Heart left ventricle (tissue), 16 donors: ENCODE results near the gene SH3PXD2A. TPM values are rescaled to one million over a fixed set of nuclear protein-coding genes. Genes with fewer than 3 reads are reported as not detected.

ENCODE experiments used
- ATAC-seq, 4 donors: fragments of 200-7000 bp; cut with Tn5 transposase; one replicate each; pipeline ENCODE4 v1.9.1; 2020 to 2022; ENCODE audit warnings: moderate library complexity in 4 of 4, mild to moderate bottlenecking in 3 of 4, moderate number of reproducible peaks in 1 of 4
- DNase-seq, 5 donors: peaks; one replicate each; pipeline ENCODE4 v3.0.0-alpha.2; 2020
- H3K27ac ChIP-seq, 12 donors: fragments of 200-600 bp; sonication (generic) in 4 of 12; one replicate each; pipeline versions ENCODE4 v1.5.0 to v1.8.0; 2016 to 2022; ENCODE audit warnings: mild to moderate bottlenecking in 2 of 12
- H3K27me3 ChIP-seq, 9 donors: fragments of 200-600 bp; sonication (generic) in 2 of 9; one replicate each; pipeline versions ENCODE4 v1.5.1 to v1.8.0; 2016 to 2022; ENCODE audit warnings: mild to moderate bottlenecking in 3 of 9
- H3K36me3 ChIP-seq, 9 donors: fragments of 200-600 bp; sonication (generic) in 2 of 9; one replicate each; pipeline versions ENCODE4 v1.5.0 to v1.8.0; 2018 to 2022; ENCODE audit warnings: mild to moderate bottlenecking in 2 of 9
- H3K4me1 ChIP-seq, 12 donors: fragments of 200-600 bp; sonication (generic) in 4 of 12; one replicate each; pipeline versions ENCODE4 v1.5.0 to v1.8.0; 2016 to 2022; ENCODE audit warnings: mild to moderate bottlenecking in 3 of 12
- H3K4me3 ChIP-seq, 12 donors: fragments of 200-600 bp; sonication (generic) in 4 of 12; one replicate each; pipeline versions ENCODE4 v1.5.0 to v1.8.0; 2017 to 2022; ENCODE audit warnings: mild to moderate bottlenecking in 9 of 12, moderate library complexity in 4 of 12
- H3K9me3 ChIP-seq, 12 donors: fragments of 200-600 bp; sonication (generic) in 4 of 12; one replicate each; pipeline versions ENCODE4 v1.5.0 to v1.8.0; 2016 to 2022; ENCODE audit warnings: mild to moderate bottlenecking in 1 of 12
- CTCF ChIP-seq, 12 donors: fragments of 200-600 bp; sonication (generic) in 4 of 12; IDR thresholded peaks; one replicate each; pipeline versions ENCODE4 v1.5.0 to v1.8.0; 2018 to 2022; ENCODE audit warnings: antibody characterized with exemption in 12 of 12, mild to moderate bottlenecking in 5 of 12
- POLR2A ChIP-seq, 2 donors: fragments of 450-650 bp; IDR thresholded peaks; one replicate each; pipeline ENCODE4 v1.6.1; 2017; ENCODE audit warnings: antibody characterized with exemption in 2 of 2, mild to moderate bottlenecking in 2 of 2, moderate library complexity in 2 of 2
- WGBS, 4 donors: extraction: QIAGEN DNeasy Blood & Tissue Kit in 2 of 4; methylation state at CpG; one replicate each; pipeline versions ENCODE4 v1.1.5 to v1.1.7; 2013 to 2018; 5-methylcytosine and 5-hydroxymethylcytosine counted together
- intact Hi-C, 10 donors: fragments of 100-400 bp; cut with DNase I; formaldehyde crosslinking; loops; one replicate each; pipeline versions ENCODE4 v1.11.1 to v1.14.2; 2022
- polyA plus RNA-seq, 2 donors: library from polyadenylated mRNA; stranded (reverse); fragments of 200-250 nt; gene quantifications; one replicate each; pipeline ENCODE4 v1.2.3, GENCODE V29; 2013
- total RNA-seq, 9 donors: library from RNA; depleted of rRNA in 2 of 9; stranded (reverse); fragments of >200 nt in 2 of 9; fragmentation: NEBNext Ultra II Directional in 3 of 9; extraction: Animal tissue kit (Norgen Biotek cat#: 25700) in 3 of 9; gene quantifications; one replicate each; pipeline versions ENCODE4 v1.1.0 to v1.2.4, GENCODE V29; 2016 to 2023
- donor health status: ischemic (EF 13 %, LVEDD 7.1; RV severe dilation, severe dysfunction).
- donor health status: healthy with polysubstance abuse.
- donor health status: DM: no; HTN: yes; CAD: no.
- donor health status: DM: no; HTN: no; CAD: no.
- donor health status: ischemic (EF 25% LVEDD 6.9; RV normal size, moderate dysfunction).
- donor health status: ischemic (EF 25% LVEDD 5.7; RV mildly dilated, moderate dysfunction).
- donor health status: healthy.
- donor health status: DM: yes; HTN: yes; CAD: no.
- donor health status: ischemic (EF 35%, LVEDD 5.7; RV mildly dilated, moderate dysfunction).
- donor health status: nonischemic (EF 11% LVEDD 7.7; RV severe dilation, severe dysfunction).
- donor health status: DM: yes; HTN: yes; CAD: no.
- donor health status: PGD.
- donor health status: ischemic (EF 29% LVEDD 5.4; RV normal size, mild dysfunction).
- donor health status: nonischemic (EF 23%, LVEDD 6.1; RV moderate dilation, normal function).

Gene SH3PXD2A
- total and polyA plus RNA-seq, 11 donors = 11.8 to 43.4 (median 31.1) TPM

- peaks cover 0 to 9% (median 0%) of the 10 kb centered on the region in 9 donors for H3K27me3 ChIP-seq
- intact Hi-C loops = no loop called here
- H3K4me3 ChIP-seq = no peak overlapping the region
- DNase-seq (no peak), ATAC-seq (no peak)
- no peak overlapping the region for H3K27ac ChIP-seq
- TF ChIP-seq POLR2A (IDR thresholded peaks at IDR 0.05) = no peak
- no peak for TF ChIP-seq CTCF (IDR thresholded peaks at IDR 0.05)
- 90 to 92% (median 90%) methylated on average over 14 to 15 of the region's 15 CpGs for WGBS, 4 donors
- peaks cover 0 to 3% (median 0%) of the 10 kb centered on the region in 9 donors for H3K36me3 ChIP-seq
- peaks cover 0 to 10% (median 0%) of the 10 kb centered on the region in 12 donors for H3K4me1 ChIP-seq
- peaks cover 0 to 10% (median 0%) of the 10 kb centered on the region in 12 donors for H3K9me3 ChIP-seq
Observed at GRCh38 chr10:103589074-103589630, 266.2 kb downstream of the SH3PXD2A start.

- no peak overlapping the region for H3K27ac ChIP-seq
Observed at GRCh38 chr10:103587073-103587472, 268.3 kb downstream of the SH3PXD2A start.

GRCh38 chr10:103585011-103585405, 270.4 kb downstream of the SH3PXD2A start:
- H3K27ac ChIP-seq = no peak overlapping the region
- WGBS, 4 donors = 69 to 82% (median 75%) methylated on average over 12 to 32 of the region's 32 CpGs
- H3K36me3 ChIP-seq = peaks cover 0 to 3% (median 0%) of the 10 kb centered on the region in 9 donors
- TF ChIP-seq CTCF (IDR thresholded peaks at IDR 0.05) (no peak), POLR2A (IDR thresholded peaks at IDR 0.05) (no peak)
- DNase-seq (no peak), ATAC-seq (peak in 1 of 4 donors; percentile 5)
- intact Hi-C loops = no loop called here
- H3K9me3 ChIP-seq = peaks cover 0 to 10% (median 0%) of the 10 kb centered on the region in 12 donors
- H3K27me3 ChIP-seq = peaks cover 0 to 17% (median 4%) of the 10 kb centered on the region in 9 donors
- peaks cover 0 to 20% (median 6%) of the 10 kb centered on the region in 12 donors for H3K4me1 ChIP-seq
- peak overlapping the region in 10 of 12 donors; percentile 26 to 62 (median 47) for H3K4me3 ChIP-seq

More at GRCh38 chr10:103587073-103587472, 268.3 kb downstream of the SH3PXD2A start:
- Histone ChIP-seq H3K36me3 (peaks cover 0 to 3% (median 0%) of the 10 kb centered on the region in 9 donors), H3K27me3 (peaks cover 0 to 17% (median 4%) of the 10 kb centered on the region in 9 donors), H3K9me3 (peaks cover 0 to 10% (median 0%) of the 10 kb centered on the region in 12 donors), H3K4me1 (peaks cover 0 to 12% (median 0%) of the 10 kb centered on the region in 12 donors), H3K4me3 (no peak overlapping the region)
- TF ChIP-seq POLR2A (IDR thresholded peaks at IDR 0.05) (no peak), CTCF (IDR thresholded peaks at IDR 0.05) (no peak)
- DNase-seq (no peak), ATAC-seq (no peak)
- intact Hi-C loops = no loop called here

GRCh38 chr10:103584216-103585010, 271.0 kb downstream of the SH3PXD2A start:
- intact Hi-C loops = no loop called here
- WGBS, 4 donors = 8 to 20% (median 12%) methylated on average over 43 to 111 of the region's 111 CpGs
- DNase-seq (peak in 3 of 5 donors; percentile 29 to 76 (median 39)), ATAC-seq (peak in 3 of 4 donors; percentile 43 to 56 (median 43))
- Histone ChIP-seq H3K27ac (peak overlapping the region in 1 of 12 donors; percentile 12), H3K4me3 (peak overlapping the region; percentile 13 to 62 (median 45)), H3K9me3 (peaks cover 0 to 10% (median 0%) of the 10 kb centered on the region in 12 donors), H3K4me1 (peaks cover 0 to 21% (median 6%) of the 10 kb centered on the region in 12 donors), H3K36me3 (peaks cover 0 to 3% (median 0%) of the 10 kb centered on the region in 9 donors), H3K27me3 (peaks cover 0 to 17% (median 4%) of the 10 kb centered on the region in 9 donors)
- TF ChIP-seq POLR2A (IDR thresholded peaks at IDR 0.05) (no peak), CTCF (IDR thresholded peaks at IDR 0.05) (no peak)
